HL-60/S4 treated with retinoic acid at 250 ng/mL for 4 days and 3 days (cell line): ENCODE results near the gene LRRC71.
"Not testable (repeated sequence)": the region's sequence is repeated elsewhere in the genome, so short reads cannot be mapped to it uniquely, and the experiment has no call there.

Experiments
- in situ Hi-C: fragments of 300-500 bp; cut with MboI; formaldehyde crosslinking; loops from 2 replicates; pipeline ENCODE4 v1.7.0; 2022; ENCODE audit warnings: low sequenced_read_pairs

Gene LRRC71

GRCh38 chr1:156924478-156925153, 4.2 kb downstream of the LRRC71 start:
- in situ Hi-C loops = no loop called here

GRCh38 chr1:156925154-156926010, 5.0 kb downstream of the LRRC71 start:
- in situ Hi-C loops = no loop called here

- in situ Hi-C loops = no loop called here
Observed at GRCh38 chr1:156926175-156926574, 5.7 kb downstream of the LRRC71 start.

GRCh38 chr1:156926695-156927094, 6.3 kb downstream of the LRRC71 start:
- in situ Hi-C loops = not testable (repeated sequence)

- in situ Hi-C loops = no loop called here
Observed at GRCh38 chr1:156927215-156928042, 7.0 kb downstream of the LRRC71 start.

- in situ Hi-C loops = no loop called here
Observed at GRCh38 chr1:156928043-156928602, 7.7 kb downstream of the LRRC71 start.

GRCh38 chr1:156929596-156930238, 9.3 kb downstream of the LRRC71 start:
- in situ Hi-C loops = no loop called here

GRCh38 chr1:156930483-156930882, 10.1 kb downstream of the LRRC71 start:
- in situ Hi-C loops = no loop called here

GRCh38 chr1:156931211-156931952, 10.9 kb downstream of the LRRC71 start:
- in situ Hi-C loops = no loop called here

GRCh38 chr1:156931974-156932710, 11.7 kb downstream of the LRRC71 start:
- in situ Hi-C loops = no loop called here

- in situ Hi-C loops = no loop called here
Observed at GRCh38 chr1:156933136-156933535, 12.7 kb downstream of the LRRC71 start.

- in situ Hi-C loops = no loop called here
Observed at GRCh38 chr1:156935505-156936128, 15.2 kb downstream of the LRRC71 start.

GRCh38 chr1:156936191-156936590, 15.8 kb downstream of the LRRC71 start:
- in situ Hi-C loops = no loop called here

GRCh38 chr1:156936721-156937220, 16.3 kb downstream of the LRRC71 start:
- in situ Hi-C loops = no loop called here

- in situ Hi-C loops = no loop called here
Observed at GRCh38 chr1:156937883-156938282, 17.5 kb downstream of the LRRC71 start.

GRCh38 chr1:156938813-156939212, 18.4 kb downstream of the LRRC71 start:
- in situ Hi-C loops = no loop called here

- in situ Hi-C loops = no loop called here
Observed at GRCh38 chr1:156939786-156940334, 19.4 kb downstream of the LRRC71 start.

GRCh38 chr1:156941675-156942074, 21.2 kb downstream of the LRRC71 start:
- in situ Hi-C loops = no loop called here
